Measurements from ENCODE around the gene GNL1.

DNA sequence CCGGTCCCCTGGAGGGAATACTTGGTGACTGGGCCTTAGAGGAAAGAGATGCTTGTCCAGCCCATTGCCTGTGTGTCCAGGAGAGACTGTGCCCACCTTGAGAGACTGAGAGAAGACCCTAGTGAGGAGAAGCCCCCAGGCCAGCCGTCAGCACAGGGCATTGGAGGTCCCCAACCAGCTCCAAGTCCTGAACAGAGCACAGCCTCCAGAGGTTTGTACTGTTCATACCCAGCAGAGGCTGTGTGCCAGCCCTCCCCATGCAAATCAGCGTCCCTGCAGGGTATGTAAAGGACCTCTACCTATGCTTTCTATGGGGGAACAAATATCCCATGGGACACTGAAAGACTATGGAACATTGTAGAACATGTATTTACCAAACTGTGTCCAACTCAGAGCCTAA lies 58.6 kb downstream of the GNL1 start:
- TF ChIP-seq, protein P1, sequence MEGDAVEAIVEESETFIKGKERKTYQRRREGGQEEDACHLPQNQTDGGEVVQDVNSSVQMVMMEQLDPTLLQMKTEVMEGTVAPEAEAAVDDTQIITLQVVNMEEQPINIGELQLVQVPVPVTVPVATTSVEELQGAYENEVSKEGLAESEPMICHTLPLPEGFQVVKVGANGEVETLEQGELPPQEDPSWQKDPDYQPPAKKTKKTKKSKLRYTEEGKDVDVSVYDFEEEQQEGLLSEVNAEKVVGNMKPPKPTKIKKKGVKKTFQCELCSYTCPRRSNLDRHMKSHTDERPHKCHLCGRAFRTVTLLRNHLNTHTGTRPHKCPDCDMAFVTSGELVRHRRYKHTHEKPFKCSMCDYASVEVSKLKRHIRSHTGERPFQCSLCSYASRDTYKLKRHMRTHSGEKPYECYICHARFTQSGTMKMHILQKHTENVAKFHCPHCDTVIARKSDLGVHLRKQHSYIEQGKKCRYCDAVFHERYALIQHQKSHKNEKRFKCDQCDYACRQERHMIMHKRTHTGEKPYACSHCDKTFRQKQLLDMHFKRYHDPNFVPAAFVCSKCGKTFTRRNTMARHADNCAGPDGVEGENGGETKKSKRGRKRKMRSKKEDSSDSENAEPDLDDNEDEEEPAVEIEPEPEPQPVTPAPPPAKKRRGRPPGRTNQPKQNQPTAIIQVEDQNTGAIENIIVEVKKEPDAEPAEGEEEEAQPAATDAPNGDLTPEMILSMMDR (IDR thresholded peaks at IDR 0.05), result no peak
- no peak for TF ChIP-seq POLR2AphosphoS5 (IDR thresholded peaks at IDR 0.05)
- TF ChIP-seq POLR2A (IDR thresholded peaks at IDR 0.05), result no peak
